Medulla oblongata (tissue), 1 donor: ENCODE results near the gene RBM33.
"Not testable (repeated sequence)": the region's sequence is repeated elsewhere in the genome, so short reads cannot be mapped to it uniquely, and the experiment has no call there.

Experiments
- DNase-seq: peaks from one replicate; pipeline ENCODE4 v3.0.0-alpha.2; 2015; ENCODE audit errors: extremely low spot score

The RBM33 gene

DNA sequence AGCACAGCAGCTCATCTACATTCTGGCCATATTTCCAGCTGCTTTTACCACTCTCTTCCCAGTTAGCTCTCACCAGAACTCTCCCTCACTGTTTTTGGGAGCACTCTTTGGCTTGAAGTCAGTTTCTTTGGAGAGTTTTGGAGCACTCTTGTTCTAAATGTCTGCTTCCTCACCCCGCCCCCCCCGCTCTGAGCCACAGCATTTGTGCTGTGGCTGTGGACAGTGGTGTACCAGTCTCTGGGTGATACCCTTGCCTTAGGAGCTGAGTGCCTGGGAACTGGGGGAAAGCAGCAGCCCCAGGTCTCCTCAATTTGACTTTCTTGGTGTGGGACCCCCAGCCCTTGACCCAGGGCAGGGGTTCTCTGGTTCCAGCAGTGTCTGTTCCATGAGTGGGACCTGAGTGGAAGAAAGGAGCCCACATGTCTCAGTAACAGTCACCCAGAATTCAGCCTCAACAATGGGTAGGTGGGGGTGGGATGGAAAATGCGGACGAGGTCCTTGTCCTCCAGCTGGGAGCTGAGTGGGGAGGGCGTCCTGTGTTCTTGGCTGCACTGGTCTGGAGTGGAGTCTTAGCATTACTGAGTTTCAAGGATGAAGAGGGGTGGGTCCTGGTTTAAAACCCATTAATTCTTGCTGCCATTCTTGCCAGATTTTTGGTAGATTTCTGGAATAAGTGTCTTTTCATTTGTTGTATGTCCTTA lies 18.0 kb downstream of the RBM33 start:
- no peak for DNase-seq

DNA sequence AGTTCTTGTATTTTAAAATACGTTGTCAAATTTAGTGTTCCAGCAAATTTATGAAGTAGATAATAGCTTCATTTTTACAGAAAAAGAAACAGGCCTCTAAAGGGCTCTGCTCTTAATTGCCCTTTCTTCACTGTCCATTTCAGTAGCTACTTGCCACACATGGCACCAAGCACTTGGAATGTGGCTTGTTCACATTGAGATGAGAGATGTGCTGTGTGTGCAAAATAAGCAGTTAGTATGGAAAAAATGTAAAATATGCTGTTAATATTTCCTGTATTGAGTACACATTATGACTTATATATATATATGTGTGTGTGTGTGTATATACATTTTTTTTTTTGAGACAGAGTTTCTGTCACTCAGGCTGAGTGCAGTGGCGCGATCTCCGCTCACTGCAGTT lies 19.5 kb downstream of the RBM33 start:
- DNase-seq = no peak

DNA sequence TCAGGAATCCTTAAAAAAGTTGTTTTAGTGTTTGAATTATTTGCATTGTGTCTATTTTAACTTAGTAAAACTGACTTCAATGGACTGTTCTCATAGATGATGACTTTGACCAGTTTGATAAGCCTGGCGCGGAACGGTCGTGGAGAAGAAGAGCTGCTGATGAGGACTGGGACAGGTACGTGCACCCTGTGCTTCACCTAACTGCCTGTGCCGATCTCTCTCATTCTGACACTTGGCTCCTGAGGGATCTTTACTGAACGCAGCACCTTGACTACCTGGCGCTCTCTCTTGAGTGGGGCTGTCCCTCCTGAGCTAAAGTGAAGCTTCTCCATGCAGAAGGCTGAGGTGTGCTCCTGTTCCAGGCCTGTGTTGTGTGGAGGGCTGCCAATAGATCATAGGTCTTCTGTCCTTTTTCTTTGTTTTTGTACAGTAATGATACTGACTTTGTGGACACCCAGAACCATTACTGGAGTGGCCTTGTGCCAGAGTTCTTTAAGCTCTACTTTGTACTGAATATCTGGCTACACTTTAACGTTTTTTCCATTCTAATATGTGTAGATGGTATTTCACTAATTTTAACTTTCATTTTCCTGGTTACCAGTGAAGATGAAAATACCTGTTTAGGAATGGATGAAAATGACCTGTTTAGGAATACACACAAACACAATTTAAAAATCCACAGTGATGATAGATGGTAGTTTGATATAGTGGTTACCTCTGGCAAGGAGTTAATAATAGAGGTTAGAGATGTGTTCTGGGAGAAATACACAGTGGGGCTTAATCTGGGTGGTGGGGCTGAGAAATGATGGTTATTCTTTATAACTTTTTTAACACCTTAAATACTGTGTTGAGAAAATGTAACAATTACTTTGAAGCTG lies 20.9 kb downstream of the RBM33 start:
- no peak for DNase-seq

DNA sequence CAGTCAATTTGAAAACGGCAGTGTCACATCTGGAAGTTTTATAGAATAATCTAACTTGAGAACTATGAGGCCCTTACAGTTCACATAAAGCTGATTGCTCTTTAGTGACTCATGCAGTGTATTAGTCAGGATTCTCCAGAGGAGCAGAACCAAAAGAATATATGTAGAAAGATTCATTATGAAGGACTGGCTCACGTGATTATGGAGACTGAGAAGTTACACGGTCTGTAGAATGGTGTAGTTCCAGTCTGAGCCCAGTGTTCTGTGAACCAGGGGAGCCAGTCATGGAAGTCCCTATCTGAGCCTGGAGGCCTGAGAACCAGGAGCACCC lies 21.5 kb downstream of the RBM33 start:
- no peak for DNase-seq

DNA sequence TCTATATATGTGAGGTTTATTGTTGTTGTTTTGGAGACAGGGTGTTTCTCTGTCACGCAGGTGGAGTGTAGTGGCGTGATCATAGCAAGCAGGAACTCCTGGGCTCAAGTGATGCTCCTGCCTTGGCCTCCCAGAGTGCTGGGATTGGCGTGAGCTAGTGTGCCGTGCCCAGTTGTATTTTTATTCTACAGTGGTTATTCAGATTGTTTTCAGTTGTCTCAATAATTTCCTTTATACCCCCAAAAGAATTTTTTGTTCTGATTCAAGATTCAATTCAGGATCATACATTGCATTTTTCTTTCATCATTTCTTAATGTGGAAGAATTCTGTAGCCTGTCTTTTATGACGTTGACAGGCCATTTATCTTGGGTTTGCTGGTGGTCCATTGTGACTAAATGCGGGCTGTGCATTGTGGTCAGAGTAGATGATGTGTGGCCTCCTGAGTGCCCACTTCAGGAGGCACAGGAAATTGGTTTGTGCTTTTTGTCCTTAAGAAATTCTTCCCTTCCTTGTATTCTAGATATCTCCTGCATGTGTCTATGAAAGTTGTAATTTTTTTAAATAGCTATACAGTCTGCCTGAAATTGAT lies 22.9 kb downstream of the RBM33 start:
- no peak for DNase-seq

DNA sequence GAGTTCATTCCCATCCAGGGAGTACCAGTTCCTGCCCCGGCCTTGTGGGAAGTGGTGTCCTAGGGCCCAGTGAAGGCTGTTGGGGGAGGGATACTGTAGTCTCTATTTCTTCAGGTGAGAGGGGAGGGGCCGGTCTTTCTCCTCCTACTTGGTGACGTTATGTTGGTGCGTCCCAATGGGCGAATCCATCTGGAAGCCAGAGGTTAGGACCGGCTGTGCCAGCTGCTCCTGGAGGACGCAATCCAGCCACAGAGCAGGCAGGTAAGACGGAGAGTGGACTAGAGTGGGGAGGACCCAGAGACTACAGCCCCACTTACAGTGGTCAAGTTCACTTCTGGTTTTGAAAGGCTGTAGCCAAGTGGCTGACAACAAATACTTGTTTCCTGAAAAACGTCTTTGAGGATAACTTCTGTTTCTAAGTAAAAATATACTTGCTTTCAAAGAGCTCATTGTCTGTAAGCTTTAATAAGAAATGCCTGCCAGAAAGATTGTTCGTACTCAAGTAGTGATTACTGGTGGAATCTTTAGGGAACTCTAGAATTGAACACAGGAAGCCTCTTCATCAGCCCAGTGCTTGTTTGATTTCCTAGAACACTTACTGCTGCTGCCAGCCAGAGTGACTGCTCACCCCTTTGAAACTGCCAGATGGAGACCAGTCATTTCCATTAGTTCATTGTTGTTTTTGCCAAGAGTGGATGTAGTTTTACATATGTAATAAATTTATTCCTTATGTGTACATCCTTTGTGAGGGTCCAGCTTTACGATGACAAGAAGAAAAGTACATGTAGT lies 25.4 kb downstream of the RBM33 start:
- peak; percentile 46 for DNase-seq

DNA sequence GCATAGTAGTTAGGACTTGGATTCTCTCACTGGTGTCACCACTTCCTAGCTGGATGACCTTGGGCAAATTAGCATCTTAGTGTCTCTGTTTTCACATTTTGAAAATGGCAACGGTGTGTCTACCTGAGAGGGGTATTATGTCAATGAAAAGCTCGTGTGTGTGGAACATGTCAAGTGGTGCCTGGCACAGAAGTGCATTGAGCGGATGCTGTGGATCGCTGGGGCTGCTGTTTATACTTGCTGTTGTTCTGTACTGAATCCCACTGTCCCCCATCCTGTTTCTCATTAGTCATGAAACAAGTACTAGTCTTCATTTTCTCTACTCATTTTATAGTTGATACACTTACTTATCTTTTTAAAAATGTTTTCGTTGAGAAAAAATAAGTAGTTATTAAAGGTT lies 26.1 kb downstream of the RBM33 start:
- peak; percentile 25 for DNase-seq

DNA sequence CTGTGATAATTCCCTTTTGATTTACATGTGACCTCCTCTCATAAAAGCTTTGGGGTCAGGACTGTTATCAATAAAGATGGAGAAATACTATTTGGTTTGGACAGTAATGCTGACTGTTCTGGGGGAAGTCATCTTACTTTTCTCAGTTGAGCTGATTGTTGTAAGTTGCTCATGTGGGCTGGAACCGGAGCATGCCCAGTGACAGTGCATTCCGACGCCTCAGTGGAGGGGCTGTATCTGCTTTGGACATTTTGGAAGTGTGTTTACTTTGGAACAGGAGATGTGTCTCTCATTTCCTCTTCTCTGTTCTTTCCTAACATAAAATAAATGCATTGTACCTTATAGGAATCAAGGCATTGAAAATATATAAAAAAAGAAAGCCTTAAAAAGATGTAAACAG lies 30.1 kb downstream of the RBM33 start:
- DNase-seq = no peak

DNA sequence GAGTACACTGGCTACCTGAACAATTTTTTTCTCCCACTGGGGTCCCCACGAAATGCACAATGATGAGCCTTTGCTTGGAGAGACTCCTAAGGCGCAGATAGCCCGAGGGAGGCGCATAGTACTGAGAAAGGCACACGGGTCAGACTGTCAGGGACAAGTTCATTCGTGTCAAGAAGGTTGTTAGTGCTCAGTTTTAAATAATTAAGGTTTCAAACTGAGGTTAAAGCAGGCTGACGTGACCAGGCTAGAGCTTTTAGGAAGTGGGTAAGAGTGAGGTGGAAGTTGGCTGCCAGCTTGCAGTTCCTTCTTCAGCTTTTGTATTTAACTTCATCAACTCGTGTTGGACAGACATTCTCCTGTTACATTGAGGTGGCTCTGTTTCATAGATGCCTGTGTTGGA lies 31.6 kb downstream of the RBM33 start:
- DNase-seq = peak; percentile 22

DNA sequence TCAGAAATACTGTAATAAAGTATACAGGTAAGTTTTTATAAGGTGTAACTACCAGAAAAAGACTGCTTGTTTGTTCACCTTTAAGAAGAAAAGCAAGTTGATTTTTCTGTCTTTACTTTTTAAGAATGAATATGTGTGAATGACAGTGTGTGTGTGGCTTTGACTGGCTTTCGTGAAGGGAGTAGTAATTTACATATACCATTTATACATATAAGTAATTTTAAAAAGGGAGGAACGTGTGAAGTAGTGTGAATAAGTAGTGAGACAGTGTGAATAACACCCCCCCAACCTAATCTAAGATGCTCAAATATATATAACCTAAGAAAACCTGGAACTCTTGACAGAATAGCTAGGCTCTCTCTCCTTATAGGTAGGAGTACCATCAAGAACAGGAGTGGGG lies 33.2 kb downstream of the RBM33 start:
- DNase-seq = no peak

DNA sequence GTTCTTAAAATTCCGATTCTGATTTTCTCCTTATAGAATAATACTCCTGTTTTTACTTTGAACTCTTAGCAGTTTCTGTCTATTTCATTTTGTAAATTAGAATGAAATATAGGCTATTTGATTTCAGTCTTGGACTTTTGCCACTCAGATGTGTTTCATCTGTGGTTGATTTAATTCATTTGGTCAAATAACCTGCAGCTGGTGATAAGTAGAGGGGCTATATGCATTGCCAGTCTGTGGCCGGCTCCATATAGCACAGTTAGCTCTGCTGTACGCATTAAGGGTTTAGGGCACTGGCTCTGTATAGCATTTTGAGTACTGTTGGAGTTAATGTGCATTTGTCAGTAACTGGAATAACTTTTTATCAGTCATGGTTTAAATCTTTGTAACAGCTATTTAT lies 35.7 kb downstream of the RBM33 start:
- DNase-seq = no peak

DNA sequence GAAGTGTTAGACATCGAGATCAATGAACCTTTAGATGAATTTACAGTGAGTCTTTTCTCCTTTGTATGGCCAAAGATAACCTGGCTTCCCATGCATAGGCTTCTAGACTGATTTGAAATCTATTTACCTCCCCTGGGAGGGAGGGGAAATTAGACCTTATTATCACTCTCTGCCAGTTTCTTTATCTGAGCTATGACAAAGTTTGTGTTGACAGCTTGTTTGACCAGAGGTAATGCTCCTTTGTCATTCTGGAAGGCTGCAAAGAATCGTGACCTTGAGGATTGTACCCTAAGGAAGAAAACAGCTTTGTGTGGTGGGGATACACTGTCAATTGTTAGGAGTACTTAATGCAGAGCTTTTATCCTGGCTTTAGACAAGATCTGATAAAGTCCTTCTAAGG lies 36.4 kb downstream of the RBM33 start:
- no peak for DNase-seq

DNA sequence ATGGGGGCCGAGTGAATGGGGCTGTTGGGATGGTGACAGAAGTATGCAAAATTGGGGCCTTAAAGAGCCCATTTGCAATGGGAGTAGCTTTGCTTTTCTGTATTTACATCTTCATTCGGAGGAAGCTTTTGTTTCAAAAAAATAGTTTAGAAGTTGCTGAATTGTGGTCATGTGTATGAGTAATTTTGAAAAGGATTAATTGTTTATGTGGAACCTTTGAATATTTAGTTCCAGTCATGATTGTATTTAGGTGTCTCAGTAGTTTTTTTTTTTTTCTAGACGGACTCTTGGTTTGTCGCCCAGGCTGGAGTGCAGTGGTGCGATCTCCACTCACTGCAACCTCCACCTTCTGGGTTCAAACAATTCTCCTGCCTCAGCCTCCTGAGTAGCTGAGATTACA lies 37.2 kb downstream of the RBM33 start:
- DNase-seq = no peak

DNA sequence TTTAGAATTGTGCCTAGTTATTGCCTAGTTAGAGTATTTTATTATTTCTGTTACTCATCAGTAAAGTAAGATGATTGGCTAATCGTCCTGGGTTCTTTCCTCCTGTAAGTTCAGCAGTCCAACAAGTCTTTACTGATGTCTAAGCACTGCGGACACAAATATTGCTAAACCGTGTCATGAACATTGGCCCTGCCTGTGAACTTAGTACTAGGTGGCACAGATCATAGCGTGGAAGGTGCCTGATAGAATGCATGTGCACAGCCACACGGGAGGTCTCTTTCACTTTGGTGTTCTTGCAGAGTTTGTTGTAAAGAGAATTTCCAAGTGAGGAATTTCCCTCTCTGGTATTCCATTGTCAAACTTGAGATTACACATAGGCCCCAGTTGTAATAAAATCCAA lies 38.0 kb downstream of the RBM33 start:
- DNase-seq = no peak

DNA sequence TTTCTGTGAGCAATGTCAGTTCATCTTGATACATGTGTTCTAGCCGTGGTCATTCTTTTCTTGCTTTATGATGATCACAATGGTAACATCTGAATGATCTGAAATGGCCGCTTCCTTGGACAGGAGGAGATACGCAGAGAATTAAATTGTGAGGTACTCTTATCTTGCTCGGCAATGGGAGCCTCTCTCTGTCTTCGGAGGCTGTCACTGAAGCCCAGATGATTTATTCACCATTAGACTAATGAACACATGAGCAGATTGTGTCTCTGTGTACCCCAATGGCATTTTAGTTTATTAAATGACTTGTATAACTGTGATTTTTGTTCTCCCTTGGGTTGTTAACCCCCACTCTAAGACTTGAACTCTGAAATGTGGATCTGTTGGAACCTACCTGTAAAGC lies 38.6 kb downstream of the RBM33 start:
- no peak for DNase-seq

DNA sequence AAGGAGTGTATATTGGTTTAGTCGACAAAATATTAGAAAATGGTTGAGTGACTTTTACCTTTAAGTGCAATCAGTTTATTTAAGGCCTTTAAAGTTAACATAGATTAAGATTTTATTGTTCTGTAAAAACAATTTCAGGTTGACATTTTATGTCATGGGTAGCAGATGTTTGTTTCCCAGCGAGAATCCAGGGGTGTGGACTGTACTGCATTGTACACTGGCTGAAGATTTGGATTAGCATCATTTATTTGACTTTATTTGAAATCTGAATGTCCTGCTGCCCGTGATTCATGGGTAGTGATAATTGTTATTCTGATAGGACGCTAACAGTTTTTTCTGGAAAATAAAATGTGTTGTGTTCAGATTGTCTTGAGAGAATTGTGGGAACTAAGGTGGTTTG lies 39.3 kb downstream of the RBM33 start:
- DNase-seq = no peak

DNA sequence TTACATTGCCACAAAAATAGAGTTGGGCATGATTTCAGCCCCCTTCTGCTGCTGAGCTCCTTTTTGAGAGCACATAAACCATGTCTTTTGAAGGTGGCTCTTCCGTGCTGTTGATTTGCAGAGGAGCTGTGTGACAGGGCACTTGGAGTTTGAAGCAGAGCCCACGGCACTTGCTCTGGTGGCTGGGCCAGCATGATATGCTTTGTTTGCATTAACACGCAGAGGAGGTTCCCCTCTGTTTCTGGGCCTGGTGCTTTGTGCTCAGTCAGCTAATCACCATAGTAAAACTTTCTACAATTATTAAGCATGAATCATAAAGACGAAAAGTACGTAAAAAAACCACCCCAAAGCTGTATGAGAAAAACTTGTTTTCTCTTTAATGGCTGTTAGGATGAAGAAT lies 40.1 kb downstream of the RBM33 start:
- DNase-seq = no peak

DNA sequence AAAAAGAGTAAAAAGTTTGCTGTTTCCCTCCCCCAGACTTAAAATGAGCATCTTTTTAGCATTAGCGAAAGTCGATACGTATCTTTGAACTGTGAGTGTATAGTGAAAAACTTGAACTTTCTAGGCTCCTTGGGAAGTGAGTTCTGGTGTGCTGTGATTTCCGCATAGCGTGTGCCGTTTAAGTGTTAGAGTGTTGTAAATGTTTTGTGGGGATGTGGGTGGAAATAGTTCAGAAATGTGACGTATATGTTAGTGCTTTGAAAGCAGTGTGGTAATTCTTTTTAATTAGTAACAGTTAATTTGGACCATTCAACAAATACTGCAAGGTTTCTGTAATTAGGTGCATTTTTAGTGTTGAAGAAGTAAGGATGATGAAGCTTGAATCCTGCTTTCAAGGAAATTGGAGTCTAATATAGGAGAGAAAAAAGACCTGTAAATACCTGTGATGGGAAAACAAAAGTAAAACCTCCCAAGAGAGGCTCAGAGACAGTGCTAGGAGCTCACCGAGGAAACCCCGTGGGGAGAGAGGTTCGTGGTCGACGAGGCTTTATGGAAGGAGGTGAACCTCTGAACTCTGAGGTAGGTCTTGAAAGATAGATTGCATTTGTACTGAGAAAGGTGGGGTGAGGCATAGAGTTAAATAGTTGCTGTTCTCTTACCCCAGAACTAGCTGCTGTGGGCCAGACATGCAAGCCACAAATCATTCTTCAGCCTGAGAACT lies 40.8 kb downstream of the RBM33 start:
- DNase-seq = no peak

DNA sequence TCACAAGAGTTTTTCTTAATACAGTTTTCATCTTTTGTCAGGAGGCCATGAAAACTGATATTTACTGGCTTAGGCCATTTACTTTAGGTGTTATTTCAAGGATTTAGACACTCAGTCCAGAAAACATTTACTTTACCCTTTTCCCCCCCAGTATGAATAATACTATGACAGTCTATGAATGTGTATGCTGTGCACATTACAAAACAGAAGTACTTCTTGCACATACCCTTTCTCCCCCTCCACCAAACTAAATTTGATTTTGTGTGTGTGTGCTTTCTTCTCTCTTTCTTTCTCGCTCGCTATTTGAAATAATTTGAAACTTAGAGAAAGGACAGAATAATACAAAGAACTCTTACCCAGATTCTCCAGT lies 41.3 kb downstream of the RBM33 start:
- no peak for DNase-seq

DNA sequence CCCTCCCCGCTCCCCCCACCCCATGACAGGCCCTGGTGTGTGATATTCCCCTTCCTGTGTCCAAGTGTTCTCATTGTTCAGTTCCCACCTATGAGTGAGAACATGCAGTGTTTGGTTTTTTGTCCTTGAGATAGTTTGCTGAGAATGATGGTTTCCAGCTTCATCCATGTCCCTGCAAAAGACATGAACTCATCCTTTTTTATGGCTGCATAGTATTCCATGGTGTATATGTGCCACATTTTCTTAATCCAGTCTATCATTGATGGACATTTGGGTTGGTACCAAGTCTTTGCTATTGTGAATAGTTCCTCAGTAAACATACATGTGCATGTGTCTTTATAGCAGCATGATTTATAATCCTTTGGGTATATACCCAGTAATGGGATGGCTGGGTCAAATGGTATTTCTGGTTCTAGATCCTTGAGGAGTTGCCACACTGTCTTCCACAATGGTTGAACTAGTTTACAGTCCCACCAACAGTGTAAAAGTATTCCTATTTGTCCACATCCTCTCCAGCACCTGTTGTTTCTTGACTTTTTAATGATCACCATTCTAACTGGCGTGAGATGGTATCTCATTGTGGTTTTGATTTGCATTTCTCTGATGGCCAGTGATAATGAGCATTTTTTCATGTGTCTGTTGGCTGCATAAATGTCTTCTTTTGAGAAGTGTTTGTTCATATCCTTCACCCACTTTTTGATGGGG lies 42.3 kb downstream of the RBM33 start:
- not testable (repeated sequence) for DNase-seq

DNA sequence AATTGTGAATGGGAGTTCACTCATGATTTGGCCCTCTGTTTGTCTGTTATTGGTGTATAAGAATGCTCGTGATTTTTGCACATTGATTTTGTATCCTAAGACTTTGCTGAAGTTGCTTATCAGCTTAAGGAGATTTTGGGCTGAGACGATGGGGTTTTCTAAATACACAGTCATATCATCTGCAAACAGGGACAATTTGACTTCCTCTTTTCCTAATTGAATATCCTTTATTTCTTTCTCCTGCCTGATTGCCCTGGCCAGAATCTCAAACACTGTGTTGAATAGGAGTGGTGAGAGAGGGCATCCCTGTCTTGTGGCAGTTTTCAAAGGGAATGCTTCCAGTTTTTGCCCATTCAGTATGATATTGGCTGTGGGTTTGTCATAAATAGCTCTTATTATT lies 43.8 kb downstream of the RBM33 start:
- DNase-seq = not testable (repeated sequence)
